Left ventricle myocardium inferior (tissue), 1 donor: Measurements from ENCODE around the gene IQGAP1. TPM values are rescaled to one million over a fixed set of nuclear protein-coding genes. Genes with fewer than 3 reads are reported as not detected.

Experiments
- DNase-seq: peaks from one replicate; pipeline ENCODE4 v3.0.0-alpha.2; 2020
- H3K27ac ChIP-seq: fragments of 200-600 bp; replicated peaks from 2 replicates; pipeline ENCODE4 v1.8.0; 2021
- H3K27me3 ChIP-seq: fragments of 200-600 bp; 2 replicates; pipeline ENCODE4 v1.8.0; 2021; ENCODE audit warnings: low read depth
- H3K36me3 ChIP-seq: fragments of 200-600 bp; 2 replicates; pipeline ENCODE4 v1.8.0; 2021
- H3K4me1 ChIP-seq: fragments of 200-600 bp; 2 replicates; pipeline ENCODE4 v1.8.0; 2021
- H3K4me3 ChIP-seq: fragments of 200-600 bp; 2 replicates; pipeline ENCODE4 v1.8.0; 2021; ENCODE audit warnings: mild to moderate bottlenecking, moderate library complexity
- H3K9me3 ChIP-seq: fragments of 200-600 bp; replicated peaks from 2 replicates; pipeline ENCODE4 v1.8.0; 2021
- intact Hi-C: fragments of 100-400 bp; cut with micrococcal nuclease; formaldehyde crosslinking; loops from one replicate; pipeline ENCODE4 v1.11.0; 2022
- long read RNA-seq: library from polyadenylated mRNA; unstranded; transcript quantifications from one replicate; pipeline ENCODE4 v2.0.0, GENCODE V29; 2021
- total RNA-seq: library from RNA; stranded (reverse); fragmentation: NEBNext Ultra II Directional; extraction: Animal tissue kit (Norgen Biotek cat#: 25700); gene quantifications from one replicate; pipeline ENCODE4 v1.2.1, GENCODE V29; 2021
- TF ChIP-seq, protein P1 (sequence below): fragments of 200-600 bp; IDR thresholded peaks from 2 replicates; pipeline ENCODE4 v1.8.0; 2021; ENCODE audit warnings: antibody characterized with exemption, mild to moderate bottlenecking, borderline replicate concordance
- donor health status: DM: no; HTN: yes; CAD: no; lungs with severe emphysema.

Gene IQGAP1, protein sequence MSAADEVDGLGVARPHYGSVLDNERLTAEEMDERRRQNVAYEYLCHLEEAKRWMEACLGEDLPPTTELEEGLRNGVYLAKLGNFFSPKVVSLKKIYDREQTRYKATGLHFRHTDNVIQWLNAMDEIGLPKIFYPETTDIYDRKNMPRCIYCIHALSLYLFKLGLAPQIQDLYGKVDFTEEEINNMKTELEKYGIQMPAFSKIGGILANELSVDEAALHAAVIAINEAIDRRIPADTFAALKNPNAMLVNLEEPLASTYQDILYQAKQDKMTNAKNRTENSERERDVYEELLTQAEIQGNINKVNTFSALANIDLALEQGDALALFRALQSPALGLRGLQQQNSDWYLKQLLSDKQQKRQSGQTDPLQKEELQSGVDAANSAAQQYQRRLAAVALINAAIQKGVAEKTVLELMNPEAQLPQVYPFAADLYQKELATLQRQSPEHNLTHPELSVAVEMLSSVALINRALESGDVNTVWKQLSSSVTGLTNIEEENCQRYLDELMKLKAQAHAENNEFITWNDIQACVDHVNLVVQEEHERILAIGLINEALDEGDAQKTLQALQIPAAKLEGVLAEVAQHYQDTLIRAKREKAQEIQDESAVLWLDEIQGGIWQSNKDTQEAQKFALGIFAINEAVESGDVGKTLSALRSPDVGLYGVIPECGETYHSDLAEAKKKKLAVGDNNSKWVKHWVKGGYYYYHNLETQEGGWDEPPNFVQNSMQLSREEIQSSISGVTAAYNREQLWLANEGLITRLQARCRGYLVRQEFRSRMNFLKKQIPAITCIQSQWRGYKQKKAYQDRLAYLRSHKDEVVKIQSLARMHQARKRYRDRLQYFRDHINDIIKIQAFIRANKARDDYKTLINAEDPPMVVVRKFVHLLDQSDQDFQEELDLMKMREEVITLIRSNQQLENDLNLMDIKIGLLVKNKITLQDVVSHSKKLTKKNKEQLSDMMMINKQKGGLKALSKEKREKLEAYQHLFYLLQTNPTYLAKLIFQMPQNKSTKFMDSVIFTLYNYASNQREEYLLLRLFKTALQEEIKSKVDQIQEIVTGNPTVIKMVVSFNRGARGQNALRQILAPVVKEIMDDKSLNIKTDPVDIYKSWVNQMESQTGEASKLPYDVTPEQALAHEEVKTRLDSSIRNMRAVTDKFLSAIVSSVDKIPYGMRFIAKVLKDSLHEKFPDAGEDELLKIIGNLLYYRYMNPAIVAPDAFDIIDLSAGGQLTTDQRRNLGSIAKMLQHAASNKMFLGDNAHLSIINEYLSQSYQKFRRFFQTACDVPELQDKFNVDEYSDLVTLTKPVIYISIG (N-terminal part only)
- 39.2 TPM for total RNA-seq
- long read RNA-seq, full-length matches to known transcripts, result 9 of 18 reads
- long read RNA-seq, partial matches to known transcripts, result 8 of 18 reads
- long read RNA-seq, other reads (novel, unspliced or antisense), result 1 of 18 reads

DNA sequence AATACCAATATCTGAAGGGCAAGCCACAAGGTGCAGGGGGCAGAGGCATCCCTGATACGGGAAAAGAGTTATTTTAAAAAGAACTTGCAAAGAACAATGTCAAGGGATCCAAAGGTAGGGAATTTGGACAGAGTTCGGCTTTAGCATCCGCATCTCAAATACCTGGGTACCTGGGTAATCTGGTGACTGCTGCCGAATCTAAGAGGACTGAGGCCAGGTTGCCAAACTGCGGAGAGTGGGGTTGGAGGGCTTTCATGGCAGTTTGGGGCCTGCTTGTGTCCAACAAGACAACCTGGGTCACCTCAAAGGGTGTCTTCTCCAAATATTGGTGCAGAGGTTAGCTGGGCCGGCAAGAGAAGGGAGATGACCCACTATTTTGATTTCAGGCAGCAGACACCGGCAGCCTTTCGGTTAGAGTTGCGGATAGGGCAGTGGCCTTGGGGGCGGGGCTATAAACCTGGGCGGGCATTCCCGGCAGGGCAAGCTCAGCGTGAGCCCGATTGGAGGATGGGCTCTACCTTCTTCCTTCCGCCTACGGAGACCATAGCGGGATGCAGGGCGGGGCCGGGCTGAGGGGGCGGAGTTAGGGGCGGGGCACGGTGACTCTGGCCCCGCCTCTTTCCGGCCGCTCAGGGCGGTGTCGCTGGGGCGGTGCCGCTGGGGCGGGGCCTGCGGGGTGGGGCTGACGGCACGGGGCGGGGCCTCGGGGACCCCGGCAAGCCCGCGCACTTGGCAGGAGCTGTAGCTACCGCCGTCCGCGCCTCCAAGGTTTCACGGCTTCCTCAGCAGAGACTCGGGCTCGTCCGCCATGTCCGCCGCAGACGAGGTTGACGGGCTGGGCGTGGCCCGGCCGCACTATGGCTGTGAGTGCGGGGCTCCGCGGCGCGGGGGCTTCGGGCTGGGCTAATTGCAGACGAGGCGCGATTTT, at the start of gene IQGAP1:
Gene IQGAP1, plus strand, starts transcription at position 709 of the 928 bp plus-strand sequence. Its CDS starts 100 bp downstream, at position 809.
- DNase-seq, result peak; percentile 97
- intact Hi-C loops, result no loop called here
- peak within 1 kb of the TSS; percentile 98 for H3K27ac ChIP-seq
- peak within 1 kb of the TSS; percentile 98 for H3K4me3 ChIP-seq
- peaks cover 13% of the 10 kb centered on the region for H3K36me3 ChIP-seq
- no peaks in the 10 kb centered on the region for H3K9me3 ChIP-seq
- H3K27me3 ChIP-seq, result no peaks in the 10 kb centered on the region
- H3K4me1 ChIP-seq, result peaks cover 46% of the 10 kb centered on the region
- TF ChIP-seq, protein P1, sequence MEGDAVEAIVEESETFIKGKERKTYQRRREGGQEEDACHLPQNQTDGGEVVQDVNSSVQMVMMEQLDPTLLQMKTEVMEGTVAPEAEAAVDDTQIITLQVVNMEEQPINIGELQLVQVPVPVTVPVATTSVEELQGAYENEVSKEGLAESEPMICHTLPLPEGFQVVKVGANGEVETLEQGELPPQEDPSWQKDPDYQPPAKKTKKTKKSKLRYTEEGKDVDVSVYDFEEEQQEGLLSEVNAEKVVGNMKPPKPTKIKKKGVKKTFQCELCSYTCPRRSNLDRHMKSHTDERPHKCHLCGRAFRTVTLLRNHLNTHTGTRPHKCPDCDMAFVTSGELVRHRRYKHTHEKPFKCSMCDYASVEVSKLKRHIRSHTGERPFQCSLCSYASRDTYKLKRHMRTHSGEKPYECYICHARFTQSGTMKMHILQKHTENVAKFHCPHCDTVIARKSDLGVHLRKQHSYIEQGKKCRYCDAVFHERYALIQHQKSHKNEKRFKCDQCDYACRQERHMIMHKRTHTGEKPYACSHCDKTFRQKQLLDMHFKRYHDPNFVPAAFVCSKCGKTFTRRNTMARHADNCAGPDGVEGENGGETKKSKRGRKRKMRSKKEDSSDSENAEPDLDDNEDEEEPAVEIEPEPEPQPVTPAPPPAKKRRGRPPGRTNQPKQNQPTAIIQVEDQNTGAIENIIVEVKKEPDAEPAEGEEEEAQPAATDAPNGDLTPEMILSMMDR, result no peak

DNA sequence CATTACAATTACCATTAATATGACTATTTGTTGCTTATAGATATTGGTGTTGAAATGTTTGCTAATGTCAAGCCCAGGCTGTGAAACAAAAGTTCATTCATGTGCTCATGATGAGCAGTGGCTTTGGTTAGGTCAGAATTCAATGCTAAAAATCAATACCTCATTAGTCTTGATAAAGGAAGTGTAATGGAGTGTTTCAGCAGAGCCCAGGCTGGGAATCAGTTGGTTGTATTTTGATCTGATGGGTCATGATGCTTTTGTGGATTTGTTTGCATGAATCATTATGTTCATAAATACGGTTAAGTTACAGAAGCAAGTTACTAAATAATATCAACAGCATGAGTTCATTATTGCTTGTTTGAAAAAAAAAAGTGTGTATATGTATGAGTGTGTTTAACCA, 49.5 kb upstream of the IQGAP1 start:
- H3K27me3 ChIP-seq, result no peaks in the 10 kb centered on the region
- peaks cover 6% of the 10 kb centered on the region for H3K4me1 ChIP-seq
- no peak overlapping the region for H3K4me3 ChIP-seq
- TF ChIP-seq, protein P1, result no peak
- H3K36me3 ChIP-seq, result no peaks in the 10 kb centered on the region
- no peaks in the 10 kb centered on the region for H3K9me3 ChIP-seq
- no peak for DNase-seq
- H3K27ac ChIP-seq, result no peak overlapping the region
- intact Hi-C loops, result no loop called here

- no peak overlapping the region for H3K4me3 ChIP-seq
- intact Hi-C loops, result no loop called here
- no peak for DNase-seq
- H3K4me1 ChIP-seq, result peaks cover 6% of the 10 kb centered on the region
- no peaks in the 10 kb centered on the region for H3K36me3 ChIP-seq
- H3K9me3 ChIP-seq, result no peaks in the 10 kb centered on the region
- TF ChIP-seq, protein P1, result no peak
- no peak overlapping the region for H3K27ac ChIP-seq
- H3K27me3 ChIP-seq, result no peaks in the 10 kb centered on the region
Measured at GRCh38 chr15:90340345-90340744, 47.7 kb upstream of the IQGAP1 start.

DNA sequence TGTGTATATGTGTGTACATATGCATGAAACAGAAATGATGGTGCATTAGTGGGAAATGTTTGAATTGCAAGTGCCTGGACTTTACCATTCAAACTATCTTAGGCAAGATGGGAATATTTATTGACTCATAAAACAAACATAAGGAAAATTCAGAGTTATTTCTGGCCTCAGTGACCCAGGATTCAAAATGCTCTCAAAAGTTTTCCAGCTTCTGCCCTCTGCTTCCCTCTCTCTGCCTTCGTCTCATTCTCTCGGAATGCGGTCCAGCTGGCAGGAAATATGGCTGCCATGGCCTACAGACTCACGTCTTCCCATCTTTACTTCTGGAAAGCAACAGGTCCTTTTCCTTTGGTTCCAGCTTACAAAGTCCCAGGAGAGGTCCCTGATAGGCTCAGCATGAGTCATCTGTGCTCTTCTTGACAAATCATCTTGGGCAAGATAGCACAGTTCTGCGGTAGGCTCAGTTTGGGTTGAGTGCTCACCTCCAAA, 44.7 kb upstream of the IQGAP1 start:
- no peak overlapping the region for H3K4me3 ChIP-seq
- H3K9me3 ChIP-seq, result no peaks in the 10 kb centered on the region
- DNase-seq, result no peak
- TF ChIP-seq, protein P1, result no peak
- no peak overlapping the region for H3K27ac ChIP-seq
- intact Hi-C loops, result no loop called here
- H3K27me3 ChIP-seq, result no peaks in the 10 kb centered on the region
- H3K36me3 ChIP-seq, result no peaks in the 10 kb centered on the region
- H3K4me1 ChIP-seq, result peaks cover 6% of the 10 kb centered on the region
